ENCODE data around the gene P2RX4.
"Not testable (repeated sequence)": the region's sequence is repeated elsewhere in the genome, so short reads cannot be mapped to it uniquely, and the experiment has no call there.

Gene P2RX4

DNA sequence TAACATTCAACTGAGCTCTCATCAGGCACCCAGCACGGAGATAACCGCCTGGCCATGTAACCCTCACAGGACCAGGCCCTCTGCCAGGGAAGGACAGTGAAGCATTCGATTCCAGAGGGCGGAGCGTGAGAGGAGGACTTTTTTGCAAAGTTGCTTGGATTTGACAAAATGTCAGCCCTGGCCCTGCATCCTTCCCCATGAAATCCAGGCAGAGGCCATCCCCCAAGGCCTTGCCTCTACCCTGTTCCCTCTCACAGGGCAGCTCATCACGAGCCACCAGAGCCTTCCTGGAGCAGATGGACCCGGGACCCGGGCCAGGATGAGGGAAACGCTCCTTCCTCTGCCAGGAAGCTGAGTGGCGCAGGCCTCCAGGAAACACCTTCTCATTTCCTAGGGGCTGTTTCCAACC is 69.6 kb downstream of the P2RX4 start:
- Histone ChIP-seq H3K27ac (no peak overlapping the region), H3K36me3 (replicated peaks) (peaks cover 4% of the 10 kb centered on the region), H3K4me3 (ENCODE audit: low read depth, low read length) (no peak overlapping the region), H3K27me3 (replicated peaks) (no peaks in the 10 kb centered on the region)
- TF ChIP-seq, protein P1, sequence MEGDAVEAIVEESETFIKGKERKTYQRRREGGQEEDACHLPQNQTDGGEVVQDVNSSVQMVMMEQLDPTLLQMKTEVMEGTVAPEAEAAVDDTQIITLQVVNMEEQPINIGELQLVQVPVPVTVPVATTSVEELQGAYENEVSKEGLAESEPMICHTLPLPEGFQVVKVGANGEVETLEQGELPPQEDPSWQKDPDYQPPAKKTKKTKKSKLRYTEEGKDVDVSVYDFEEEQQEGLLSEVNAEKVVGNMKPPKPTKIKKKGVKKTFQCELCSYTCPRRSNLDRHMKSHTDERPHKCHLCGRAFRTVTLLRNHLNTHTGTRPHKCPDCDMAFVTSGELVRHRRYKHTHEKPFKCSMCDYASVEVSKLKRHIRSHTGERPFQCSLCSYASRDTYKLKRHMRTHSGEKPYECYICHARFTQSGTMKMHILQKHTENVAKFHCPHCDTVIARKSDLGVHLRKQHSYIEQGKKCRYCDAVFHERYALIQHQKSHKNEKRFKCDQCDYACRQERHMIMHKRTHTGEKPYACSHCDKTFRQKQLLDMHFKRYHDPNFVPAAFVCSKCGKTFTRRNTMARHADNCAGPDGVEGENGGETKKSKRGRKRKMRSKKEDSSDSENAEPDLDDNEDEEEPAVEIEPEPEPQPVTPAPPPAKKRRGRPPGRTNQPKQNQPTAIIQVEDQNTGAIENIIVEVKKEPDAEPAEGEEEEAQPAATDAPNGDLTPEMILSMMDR (IDR thresholded peaks at IDR 0.05; ENCODE audit: low read depth, low read length, missing control alignments) = no peak
- no peak for DNase-seq
- in situ Hi-C loops (cut with HindIII; ENCODE audit: low pct_ligation_motif_present, low sequenced_read_pairs) = no loop called here

DNA sequence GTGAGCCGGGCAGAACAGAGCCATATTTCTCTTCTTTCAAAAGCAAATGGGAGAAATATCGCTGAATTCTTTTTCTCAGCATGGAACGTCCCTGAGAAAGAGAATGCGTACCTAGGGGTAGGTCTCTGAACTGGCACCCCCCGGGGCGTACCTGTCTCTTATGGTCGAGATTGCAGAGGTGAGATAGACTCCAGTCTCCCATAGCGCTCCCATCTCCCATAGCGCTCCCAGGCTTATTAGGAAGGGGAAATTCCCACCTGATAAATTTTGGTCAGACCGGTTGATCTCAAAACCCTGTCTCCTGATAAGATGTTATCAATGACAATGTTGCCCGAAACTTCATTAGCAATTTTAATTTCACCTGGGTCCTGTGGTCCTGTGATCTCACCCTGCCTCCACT is 70.6 kb downstream of the P2RX4 start:
- H3K36me3 ChIP-seq (replicated peaks); in situ Hi-C loops (cut with HindIII; ENCODE audit: low pct_ligation_motif_present, low sequenced_read_pairs); H3K4me3 ChIP-seq (ENCODE audit: low read depth, low read length); H3K27ac ChIP-seq; H3K27me3 ChIP-seq (replicated peaks); DNase-seq: not testable (repeated sequence)

GRCh38 chr12:121281116-121281515 is 71.2 kb downstream of the P2RX4 start:
- H3K27me3 ChIP-seq (replicated peaks); DNase-seq; H3K36me3 ChIP-seq (replicated peaks); H3K4me3 ChIP-seq (ENCODE audit: low read depth, low read length); in situ Hi-C loops (cut with HindIII; ENCODE audit: low pct_ligation_motif_present, low sequenced_read_pairs); H3K27ac ChIP-seq: not testable (repeated sequence)

GRCh38 chr12:121282072-121282742 is 72.3 kb downstream of the P2RX4 start:
- TF ChIP-seq, protein P1 (IDR thresholded peaks at IDR 0.05; ENCODE audit: low read depth, low read length, missing control alignments) = no peak
- Histone ChIP-seq H3K27ac (no peak overlapping the region), H3K36me3 (replicated peaks) (peaks cover 4% of the 10 kb centered on the region), H3K27me3 (replicated peaks) (no peaks in the 10 kb centered on the region), H3K4me3 (ENCODE audit: low read depth, low read length) (no peak overlapping the region)
- in situ Hi-C loops (cut with HindIII; ENCODE audit: low pct_ligation_motif_present, low sequenced_read_pairs) = no loop called here
- no peak for DNase-seq

DNA sequence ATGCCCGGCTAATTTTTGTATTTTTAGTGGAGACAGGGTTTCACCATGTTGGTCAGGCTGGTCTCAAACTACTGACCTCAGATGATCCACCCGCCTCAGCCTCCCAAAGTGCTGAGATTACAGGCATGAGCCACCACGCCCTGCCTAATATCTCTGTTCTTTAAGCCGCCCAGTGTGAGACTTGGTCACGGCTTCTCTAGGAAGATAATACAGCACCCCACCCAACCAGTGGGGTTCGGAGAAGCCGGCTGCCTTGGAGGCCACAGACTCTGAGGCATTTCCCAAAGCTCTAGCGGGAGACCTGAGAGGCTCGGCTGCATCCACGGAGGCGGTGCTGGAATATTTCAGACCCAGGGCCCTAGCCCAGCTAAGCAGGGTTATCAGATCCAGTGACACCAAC is 73.0 kb downstream of the P2RX4 start:
- H3K4me3 ChIP-seq (ENCODE audit: low read depth, low read length); DNase-seq; H3K36me3 ChIP-seq (replicated peaks); H3K27ac ChIP-seq; in situ Hi-C loops (cut with HindIII; ENCODE audit: low pct_ligation_motif_present, low sequenced_read_pairs); H3K27me3 ChIP-seq (replicated peaks): not testable (repeated sequence)

DNA sequence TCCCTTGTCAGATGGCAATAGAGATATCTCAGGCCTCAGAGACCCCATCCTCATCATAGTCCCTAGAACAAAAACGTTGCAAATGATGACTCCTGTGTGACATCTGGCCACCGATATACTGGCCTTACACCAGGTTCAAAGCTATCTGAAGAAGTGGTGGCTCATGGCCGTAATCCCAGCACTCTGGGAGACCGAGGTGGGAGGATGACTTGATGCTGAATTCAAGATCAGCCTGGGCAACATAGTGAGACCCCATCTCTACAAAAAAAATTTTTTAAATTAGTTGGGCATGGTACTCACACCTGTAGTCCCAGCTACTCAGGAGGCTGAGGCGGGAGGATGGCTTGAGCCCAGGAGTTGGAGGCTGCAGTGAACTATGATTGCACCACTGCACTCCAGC is 73.5 kb downstream of the P2RX4 start:
- Histone ChIP-seq H3K4me3 (ENCODE audit: low read depth, low read length) (no peak overlapping the region), H3K27ac (no peak overlapping the region), H3K27me3 (replicated peaks) (no peaks in the 10 kb centered on the region), H3K36me3 (replicated peaks) (peaks cover 4% of the 10 kb centered on the region)
- TF ChIP-seq, protein P1 (IDR thresholded peaks at IDR 0.05; ENCODE audit: low read depth, low read length, missing control alignments) = no peak
- in situ Hi-C loops (cut with HindIII; ENCODE audit: low pct_ligation_motif_present, low sequenced_read_pairs) = no loop called here
- DNase-seq = no peak

Measured in brain microvascular endothelial cell (primary cell).